Adipocyte (in vitro differentiated cells): Measurements from ENCODE around the gene DLGAP1.

Experiments
- DNase-seq: peaks from one replicate; pipeline ENCODE4 v3.0.0-alpha.2; 2015; ENCODE audit warnings: low read depth
- H3K27me3 ChIP-seq: replicated peaks from 2 replicates; pipeline ENCODE4 v1.7.0; 2013; ENCODE audit warnings: mild to moderate bottlenecking, low read length, moderate library complexity; ENCODE audit not compliant: control insufficient read depth, insufficient read depth
- H3K36me3 ChIP-seq: 2 replicates; pipeline ENCODE4 v1.7.0; 2013; ENCODE audit warnings: low read length, mild to moderate bottlenecking, moderate library complexity; ENCODE audit not compliant: control insufficient read depth, insufficient read depth, severe bottlenecking
- H3K4me1 ChIP-seq: 2 replicates; pipeline ENCODE4 v1.7.0; 2013; ENCODE audit warnings: mild to moderate bottlenecking, low read length, moderate library complexity; ENCODE audit not compliant: control insufficient read depth, insufficient read depth
- H3K4me3 ChIP-seq: 2 replicates; pipeline ENCODE4 v1.7.0; 2013; ENCODE audit warnings: mild to moderate bottlenecking, low read length, moderate library complexity
- H3K9ac ChIP-seq: 2 replicates; pipeline ENCODE4 v1.7.0; 2013; ENCODE audit warnings: mild to moderate bottlenecking, low read length, moderate library complexity
- H3K9me3 ChIP-seq: 2 replicates; pipeline ENCODE4 v1.7.0; 2013; ENCODE audit warnings: mild to moderate bottlenecking, low read length, moderate library complexity; ENCODE audit not compliant: control insufficient read depth

Gene DLGAP1

DNA sequence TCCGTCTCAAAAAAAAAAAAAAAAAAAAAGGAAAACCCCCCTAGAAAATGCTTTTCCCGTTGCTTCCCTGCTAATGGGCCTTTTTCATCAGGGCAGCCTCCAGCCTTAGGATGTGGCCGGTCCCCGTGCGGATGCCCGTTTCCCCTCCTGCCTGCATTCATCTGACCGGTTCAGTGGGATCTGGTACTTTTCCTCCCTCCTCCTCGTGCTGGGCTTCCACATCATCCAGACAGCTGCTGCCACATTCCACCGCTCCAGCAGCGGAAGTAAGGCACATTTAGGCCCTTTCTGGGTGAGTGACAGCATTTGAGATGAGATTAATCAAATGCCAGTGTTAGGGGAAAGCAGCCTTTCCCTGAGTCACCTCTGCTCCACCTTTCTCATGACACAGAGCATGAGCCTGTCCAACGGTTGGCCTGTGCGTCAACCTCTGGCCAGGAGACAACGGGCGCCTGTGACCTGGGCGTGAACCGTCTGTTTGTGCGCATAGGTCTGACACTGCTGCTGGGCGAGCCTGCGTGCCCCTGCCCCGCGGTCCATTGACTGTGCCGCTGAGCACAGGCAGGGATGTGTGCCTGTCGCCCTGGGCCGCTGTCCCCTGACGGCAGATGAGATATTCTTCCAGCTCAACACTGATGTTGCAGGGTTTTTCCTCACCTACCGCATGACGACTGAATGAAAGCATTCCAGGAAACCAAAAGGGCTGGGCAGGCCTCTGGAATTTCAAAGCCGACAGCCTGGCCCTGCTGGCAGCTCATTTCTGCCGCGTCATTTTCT, 831.1 kb downstream of the DLGAP1 start:
- peaks cover 37% of the 10 kb centered on the region for H3K4me1 ChIP-seq
- no peaks in the 10 kb centered on the region for H3K36me3 ChIP-seq
- H3K4me3 ChIP-seq, result peak overlapping the region; percentile 57
- peak overlapping the region; percentile 82 for H3K9ac ChIP-seq
- no peaks in the 10 kb centered on the region for H3K27me3 ChIP-seq
- H3K9me3 ChIP-seq, result no peaks in the 10 kb centered on the region
- peak; percentile 96 for DNase-seq

DNA sequence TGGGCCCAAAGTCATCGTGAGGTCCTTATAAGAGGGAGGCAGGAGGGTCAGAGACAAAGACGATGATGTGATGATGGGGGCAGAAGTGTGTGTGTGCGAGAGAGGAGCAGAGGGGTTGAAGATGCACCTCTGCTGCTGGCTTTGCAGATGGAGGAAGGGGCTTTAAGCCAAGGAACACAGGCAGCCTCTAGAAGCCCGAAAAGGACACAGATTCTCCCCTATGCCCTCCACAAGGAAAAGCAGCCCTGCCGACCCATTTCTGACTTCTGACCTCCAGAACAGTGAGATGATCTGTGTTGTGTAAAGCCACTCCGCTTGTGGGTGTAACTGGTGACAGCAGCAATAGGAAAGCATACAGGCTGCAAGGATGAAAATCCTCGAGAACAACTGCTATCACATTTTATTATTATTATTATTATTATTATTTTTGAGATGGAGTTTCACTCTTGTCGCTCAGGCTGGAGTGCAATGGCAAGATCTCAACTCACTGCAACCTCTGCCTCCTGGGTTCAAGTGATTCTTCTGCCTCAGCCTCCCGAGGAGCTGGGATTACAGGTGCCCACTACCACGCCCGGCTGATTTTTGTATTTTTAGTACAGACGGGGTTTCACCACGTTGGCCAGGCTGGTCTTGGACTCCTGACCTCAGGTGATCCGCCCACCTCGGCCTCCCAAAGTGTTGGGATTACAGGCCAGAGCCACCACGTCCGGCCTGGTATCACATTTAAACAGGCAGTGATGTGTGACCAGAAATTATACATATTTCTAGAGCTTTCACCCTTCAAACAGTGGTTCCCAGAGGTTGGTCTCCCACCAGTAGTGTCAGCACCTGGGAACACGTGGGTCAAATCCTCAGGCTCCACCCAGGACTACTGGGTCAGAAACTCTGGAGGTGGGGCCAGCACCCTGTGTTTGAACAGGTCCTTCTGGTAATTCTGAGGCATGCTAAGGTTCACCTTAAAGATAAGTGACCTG, 834.7 kb downstream of the DLGAP1 start:
- Histone ChIP-seq H3K4me3 (no peak overlapping the region), H3K27me3 (no peaks in the 10 kb centered on the region), H3K9me3 (no peaks in the 10 kb centered on the region), H3K9ac (no peak overlapping the region), H3K36me3 (no peaks in the 10 kb centered on the region), H3K4me1 (peaks cover 32% of the 10 kb centered on the region)
- no peak for DNase-seq

DNA sequence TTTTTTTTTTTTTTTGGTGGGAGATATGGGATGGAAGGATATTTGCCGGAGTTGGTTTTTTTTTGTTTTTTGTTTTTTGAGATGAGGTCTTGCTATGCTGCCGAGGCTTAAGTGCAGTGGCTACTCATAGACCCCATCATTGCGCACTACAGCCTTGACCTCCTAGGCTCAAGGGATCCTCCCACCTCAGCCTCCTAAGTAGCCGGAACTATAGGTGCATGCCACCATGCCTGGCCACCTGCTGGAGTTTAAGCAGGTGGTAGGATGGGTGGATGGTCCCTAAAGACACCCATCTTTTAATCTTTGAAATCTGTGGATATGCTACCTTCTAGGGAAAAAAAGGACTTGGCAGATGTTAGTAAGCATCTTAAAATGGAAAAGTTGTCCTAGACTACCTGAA, 835.4 kb downstream of the DLGAP1 start:
- Histone ChIP-seq H3K36me3 (no peaks in the 10 kb centered on the region), H3K27me3 (no peaks in the 10 kb centered on the region), H3K4me1 (peaks cover 28% of the 10 kb centered on the region), H3K9me3 (no peaks in the 10 kb centered on the region), H3K4me3 (no peak overlapping the region), H3K9ac (no peak overlapping the region)
- no peak for DNase-seq

DNA sequence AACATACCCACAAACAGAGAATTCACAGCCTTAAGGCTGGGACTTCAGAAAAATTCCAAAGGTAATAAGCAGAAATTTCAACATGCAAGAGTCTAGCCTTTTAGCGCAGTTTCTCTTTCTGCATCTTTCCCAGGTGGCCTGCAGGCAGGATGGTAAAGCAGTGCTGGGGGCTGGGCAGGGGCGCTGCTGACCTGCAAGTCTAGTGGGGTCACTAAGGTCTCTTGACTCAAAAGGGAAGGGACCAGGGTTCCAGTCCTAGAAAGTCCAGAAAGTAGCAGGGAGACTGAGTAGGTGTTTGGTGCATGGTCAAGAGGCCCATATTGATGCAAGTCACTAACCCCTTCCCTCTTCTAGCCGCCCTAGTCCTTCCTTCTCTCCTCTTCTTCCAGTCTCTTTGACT, 835.9 kb downstream of the DLGAP1 start:
- no peaks in the 10 kb centered on the region for H3K27me3 ChIP-seq
- H3K9me3 ChIP-seq, result no peaks in the 10 kb centered on the region
- no peaks in the 10 kb centered on the region for H3K36me3 ChIP-seq

DNA sequence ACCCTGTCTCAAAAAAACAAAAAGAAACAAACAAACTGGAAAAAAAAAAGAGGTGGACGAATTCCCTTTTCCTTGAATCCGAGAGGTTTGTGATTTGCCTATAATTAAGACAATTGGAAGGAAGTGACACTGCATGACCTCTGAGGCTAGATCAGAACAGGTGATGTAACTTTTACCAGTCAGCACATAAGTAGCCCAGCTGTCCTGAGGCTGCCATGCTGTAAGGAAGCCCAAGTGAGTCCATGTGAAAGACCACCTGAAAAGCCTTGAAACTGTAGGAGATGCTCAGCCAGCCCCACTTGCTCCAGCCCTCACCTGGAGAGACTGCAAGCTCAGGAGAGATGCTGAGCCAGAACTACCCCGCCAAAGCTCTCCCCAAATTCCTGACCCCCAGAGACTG, 838.4 kb downstream of the DLGAP1 start:
- DNase-seq, result no peak
- no peaks in the 10 kb centered on the region for H3K36me3 ChIP-seq
- H3K27me3 ChIP-seq, result no peaks in the 10 kb centered on the region
- no peak overlapping the region for H3K4me3 ChIP-seq
- peaks cover 8% of the 10 kb centered on the region for H3K4me1 ChIP-seq
- no peak overlapping the region for H3K9ac ChIP-seq
- H3K9me3 ChIP-seq, result no peaks in the 10 kb centered on the region

More for the DNA sequence above, 835.9 kb downstream of the DLGAP1 start:
- H3K9ac ChIP-seq, result no peak overlapping the region
- H3K4me1 ChIP-seq, result peaks cover 23% of the 10 kb centered on the region
- no peak overlapping the region for H3K4me3 ChIP-seq
- no peak for DNase-seq

DNA sequence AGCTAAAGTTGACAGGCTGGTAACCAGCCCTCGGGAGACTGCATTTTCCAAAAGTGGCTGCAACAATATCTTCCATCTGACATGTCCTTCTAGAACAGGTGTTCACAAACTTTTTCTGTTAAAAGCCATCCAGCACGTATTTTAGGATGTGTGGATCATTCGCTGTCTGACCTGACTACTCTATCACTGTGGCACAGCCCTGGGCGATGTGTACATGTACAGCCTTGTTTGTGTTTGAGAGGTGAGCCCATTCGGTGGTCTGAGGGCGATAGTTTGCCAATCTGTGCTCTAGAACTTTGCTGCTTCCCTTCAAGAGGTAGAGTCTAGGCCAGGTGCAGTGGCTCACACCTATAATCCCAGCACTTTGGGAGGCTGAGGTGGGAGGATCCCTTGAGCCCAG, 839.0 kb downstream of the DLGAP1 start:
- Histone ChIP-seq H3K36me3 (no peaks in the 10 kb centered on the region), H3K4me3 (no peak overlapping the region), H3K9me3 (no peaks in the 10 kb centered on the region), H3K27me3 (no peaks in the 10 kb centered on the region), H3K4me1 (peaks cover 14% of the 10 kb centered on the region), H3K9ac (no peak overlapping the region)
- DNase-seq, result no peak

DNA sequence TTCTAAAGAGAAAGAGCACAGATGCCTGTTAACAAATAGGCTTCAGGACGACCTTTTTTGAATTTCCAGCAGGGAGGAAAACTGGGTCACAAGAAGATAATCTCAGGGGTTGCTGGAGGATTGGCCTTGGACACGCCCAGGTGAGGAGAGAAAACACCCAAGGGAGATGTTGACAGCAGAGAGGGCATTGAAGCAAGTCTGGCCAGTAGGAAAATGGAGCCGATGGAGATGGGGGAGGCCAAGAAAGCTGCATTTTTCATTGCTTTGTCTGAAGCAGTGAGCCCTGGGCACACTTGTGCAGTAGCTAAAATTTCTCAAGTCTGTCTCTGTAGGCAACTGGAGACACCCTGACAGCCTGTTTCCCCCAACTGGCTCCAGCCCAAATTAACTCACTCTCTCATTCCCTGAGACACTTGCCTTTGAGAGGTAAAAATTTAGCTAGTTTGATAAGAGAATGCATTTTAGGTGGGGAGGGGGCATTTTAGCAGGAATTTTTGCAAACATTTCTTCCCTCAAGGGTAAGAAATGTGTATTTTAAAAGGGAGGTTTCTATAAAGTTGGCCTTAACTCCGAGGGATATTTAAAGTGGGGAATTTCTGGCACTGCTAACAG, 839.6 kb downstream of the DLGAP1 start:
- Histone ChIP-seq H3K4me1 (peaks cover 14% of the 10 kb centered on the region), H3K27me3 (no peaks in the 10 kb centered on the region), H3K9ac (no peak overlapping the region), H3K36me3 (no peaks in the 10 kb centered on the region), H3K9me3 (no peaks in the 10 kb centered on the region), H3K4me3 (no peak overlapping the region)
- no peak for DNase-seq

DNA sequence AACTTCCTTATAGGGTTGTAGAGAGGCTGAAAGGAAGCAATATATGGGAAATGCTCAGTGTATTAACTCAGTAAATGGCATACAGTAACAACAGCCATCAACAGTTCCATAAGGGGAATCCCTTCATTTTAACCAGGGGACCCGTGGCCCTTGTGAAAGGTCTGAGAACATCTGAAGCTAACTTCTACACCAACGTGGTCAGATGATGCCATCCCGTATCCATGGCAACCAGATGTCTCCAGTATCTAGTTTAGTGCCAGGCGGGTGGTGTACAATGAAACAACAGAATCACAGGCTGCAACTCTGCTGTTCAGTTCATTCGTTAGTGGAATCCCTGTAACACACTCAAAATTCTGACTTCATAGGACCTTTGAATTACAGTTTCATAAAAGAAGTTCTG, 842.8 kb downstream of the DLGAP1 start:
- Histone ChIP-seq H3K9ac (no peak overlapping the region), H3K4me3 (no peak overlapping the region)
- DNase-seq, result no peak

DNA sequence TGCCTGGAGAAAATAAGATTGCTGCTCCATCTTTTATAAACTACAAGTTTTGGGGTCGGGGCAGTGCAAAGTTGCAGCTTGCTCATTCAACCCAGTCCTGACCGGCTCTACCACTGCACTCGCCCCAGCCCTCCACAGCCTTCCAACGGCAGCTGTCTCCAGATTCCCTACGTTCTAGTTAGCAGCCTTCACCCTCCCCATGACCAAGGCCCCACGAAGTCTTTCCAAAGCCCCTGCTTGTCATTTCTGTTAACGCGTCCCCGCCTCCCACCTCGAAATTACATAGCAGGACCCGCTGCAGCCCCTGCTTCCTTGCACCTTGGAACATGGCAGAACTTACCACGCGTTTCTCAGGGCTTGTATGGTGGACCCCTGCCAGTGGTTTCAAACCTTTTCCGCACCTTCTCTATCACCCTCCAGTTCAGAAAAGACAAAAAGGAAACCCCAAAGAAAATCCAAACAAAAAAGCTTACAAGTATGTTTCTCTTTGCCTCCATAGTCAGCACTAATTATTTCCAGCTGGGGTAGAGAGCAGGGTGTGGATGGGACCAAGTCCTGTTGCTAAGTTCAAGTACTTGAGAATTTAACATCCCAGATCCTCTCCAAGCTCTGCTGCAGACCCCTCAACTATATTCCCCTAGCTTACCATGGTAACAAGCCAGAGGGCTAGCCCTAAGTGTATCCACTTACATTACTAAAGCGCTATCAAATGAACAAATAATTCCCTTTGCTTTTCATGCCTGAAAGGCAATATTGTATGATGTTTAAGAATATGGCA, 843.6 kb downstream of the DLGAP1 start:
- Histone ChIP-seq H3K36me3 (no peaks in the 10 kb centered on the region), H3K9ac (peak overlapping the region; percentile 54), H3K9me3 (no peaks in the 10 kb centered on the region), H3K27me3 (no peaks in the 10 kb centered on the region), H3K4me1 (peaks cover 20% of the 10 kb centered on the region), H3K4me3 (peak overlapping the region; percentile 69)
- peak; percentile 77 for DNase-seq

More for the DNA sequence above, 842.8 kb downstream of the DLGAP1 start:
- H3K36me3 ChIP-seq, result no peaks in the 10 kb centered on the region
- H3K27me3 ChIP-seq, result no peaks in the 10 kb centered on the region
- H3K9me3 ChIP-seq, result no peaks in the 10 kb centered on the region
- peaks cover 14% of the 10 kb centered on the region for H3K4me1 ChIP-seq

DNA sequence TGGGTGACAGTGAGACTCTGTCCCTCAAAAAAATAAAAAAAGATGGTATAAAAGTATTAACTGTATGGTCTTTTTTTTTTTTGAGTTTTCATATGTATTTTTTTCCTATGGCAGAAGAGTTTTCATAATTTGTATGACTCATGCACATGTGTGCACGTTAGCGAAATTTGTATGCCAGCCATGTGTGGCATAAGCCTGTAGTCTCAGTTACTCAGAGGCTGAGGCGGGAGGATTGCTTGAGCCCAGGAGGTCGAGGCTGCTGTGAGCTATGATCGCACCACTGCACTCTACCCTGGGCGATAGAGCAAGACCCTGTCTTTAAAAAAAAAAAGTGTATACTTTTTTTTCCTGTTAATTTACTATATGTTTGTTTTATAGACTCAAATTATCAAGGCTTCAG, 844.3 kb downstream of the DLGAP1 start:
- no peaks in the 10 kb centered on the region for H3K9me3 ChIP-seq

More for the DNA sequence above, 844.3 kb downstream of the DLGAP1 start:
- Histone ChIP-seq H3K4me3 (no peak overlapping the region), H3K9ac (no peak overlapping the region), H3K27me3 (no peaks in the 10 kb centered on the region), H3K4me1 (peaks cover 24% of the 10 kb centered on the region), H3K36me3 (no peaks in the 10 kb centered on the region)
- no peak for DNase-seq
